GM19452 (cell line): Measurements from ENCODE around the gene ASTL.
"Not testable (repeated sequence)": the region's sequence is repeated elsewhere in the genome, so short reads cannot be mapped to it uniquely, and the experiment has no call there.

Experiments used
- ATAC-seq: cut with Tn5 transposase; IDR thresholded peaks from one replicate; pipeline ENCODE4 v1.9.1; 2021; ENCODE audit not compliant: unreplicated experiment

ASTL gene

GRCh38 chr2:96138179-96139145, at the start of gene ASTL:
Gene ASTL (minus strand): TSS chr2:96138502. CDS start chr2:96138436, 66 bp downstream.
- no peak for ATAC-seq

- ATAC-seq, result no peak
Observed at GRCh38 chr2:96186562-96186961, 48.3 kb upstream of the ASTL start.

- no peak for ATAC-seq
Observed at GRCh38 chr2:96185516-96185915, 47.2 kb upstream of the ASTL start.

- no peak for ATAC-seq
Observed at GRCh38 chr2:96184989-96185388, 46.7 kb upstream of the ASTL start.

- ATAC-seq, result no peak
Observed at GRCh38 chr2:96184188-96184587, 45.9 kb upstream of the ASTL start.

GRCh38 chr2:96181529-96181928, 43.2 kb upstream of the ASTL start:
- ATAC-seq, result no peak

GRCh38 chr2:96180521-96180920, 42.2 kb upstream of the ASTL start:
- ATAC-seq, result no peak

- no peak for ATAC-seq
Observed at GRCh38 chr2:96180002-96180401, 41.7 kb upstream of the ASTL start.

- ATAC-seq, result no peak
Observed at GRCh38 chr2:96176661-96177060, 38.4 kb upstream of the ASTL start.

- ATAC-seq, result no peak
Observed at GRCh38 chr2:96175951-96176350, 37.6 kb upstream of the ASTL start.

- no peak for ATAC-seq
Observed at GRCh38 chr2:96174251-96175144, 36.2 kb upstream of the ASTL start.

GRCh38 chr2:96171831-96172230, 33.5 kb upstream of the ASTL start:
- ATAC-seq, result no peak

- ATAC-seq, result no peak
Observed at GRCh38 chr2:96170626-96171025, 32.3 kb upstream of the ASTL start.

GRCh38 chr2:96169868-96170507, 31.7 kb upstream of the ASTL start:
- no peak for ATAC-seq

GRCh38 chr2:96167407-96168013, 29.2 kb upstream of the ASTL start:
- ATAC-seq, result no peak

GRCh38 chr2:96164459-96165184, 26.3 kb upstream of the ASTL start:
- ATAC-seq, result peak; percentile 68

GRCh38 chr2:96163768-96164429, 25.6 kb upstream of the ASTL start:
- peak; percentile 57 for ATAC-seq

- peak; percentile 2 for ATAC-seq
Observed at GRCh38 chr2:96163415-96163767, 25.1 kb upstream of the ASTL start.

- no peak for ATAC-seq
Observed at GRCh38 chr2:96161898-96162297, 23.6 kb upstream of the ASTL start.

- ATAC-seq, result not testable (repeated sequence)
Observed at GRCh38 chr2:96160366-96160765, 22.1 kb upstream of the ASTL start.
